Transverse colon (tissue), 4 donors: Measurements from ENCODE around the gene SMIM45.

ENCODE experiments used
- CTCF ChIP-seq, 5 experiments: fragments of 200-600 bp in 3 of 5; fragments of 450-650 bp in 2 of 5; sonication (generic) in 3 of 5; IDR thresholded peaks; 1 replicate in 2 of 5; 2 replicates in 3 of 5; pipeline ENCODE4 v1.5.1; 2016 to 2017; ENCODE audit warnings: antibody characterized with exemption in 5 of 5, inconsistent platforms in 3 of 5, mild to moderate bottlenecking in 2 of 5, moderate library complexity in 1 of 5
- EP300 ChIP-seq: sonication (generic); formaldehyde crosslinking; IDR thresholded peaks from one replicate; pipeline ENCODE4 v1.6.1; 2017; ENCODE audit warnings: antibody characterized with exemption, low read depth
- POLR2A ChIP-seq: fragments of 450-650 bp; IDR thresholded peaks from one replicate; pipeline ENCODE4 v1.6.1; 2016; ENCODE audit warnings: antibody characterized with exemption, mild to moderate bottlenecking, moderate library complexity
- POLR2AphosphoS5 ChIP-seq, 3 donors: sonication (generic); formaldehyde crosslinking; IDR thresholded peaks; one replicate each; pipeline ENCODE4 v1.6.1; 2016; ENCODE audit warnings: antibody characterized with exemption in 3 of 3

GRCh38 chr22:41925783-41926460 is 26.0 kb upstream of the SMIM45 start:
- TF ChIP-seq CTCF (IDR thresholded peaks at IDR 0.05) (peak; percentile 38 to 83 (median 68)), POLR2A (no peak), POLR2AphosphoS5 (IDR thresholded peaks at IDR 0.05) (no peak), EP300 (no peak)
